Activated CD4-positive, alpha-beta T cell treated with anti-CD3 and anti-CD28 coated beads, Interleukin-2, Interleukin-4, amounts not matched to agents 100 ng/mL and 50 ng/mL, durations not matched to agents 16 hours and 8 hours (primary cell): ENCODE results near the gene L3MBTL4.
"Not testable (repeated sequence)": the region's sequence is repeated elsewhere in the genome, so short reads cannot be mapped to it uniquely, and the experiment has no call there.

ENCODE experiments used
- DNase-seq: peaks from one replicate; pipeline ENCODE4 v3.0.0-alpha.2; 2020; ENCODE audit warnings: low spot score

The L3MBTL4 gene

GRCh38 chr18:6406075-6406909 lies 8.4 kb downstream of the L3MBTL4 start:
- DNase-seq: no peak

GRCh38 chr18:6405237-6406074 lies 9.3 kb downstream of the L3MBTL4 start:
- DNase-seq: no peak

GRCh38 chr18:6404834-6405233 lies 9.9 kb downstream of the L3MBTL4 start:
- DNase-seq: no peak

- no peak for DNase-seq
Observed at GRCh38 chr18:6401687-6402086, 13.0 kb downstream of the L3MBTL4 start.

- no peak for DNase-seq
Observed at GRCh38 chr18:6399776-6400175, 14.9 kb downstream of the L3MBTL4 start.

GRCh38 chr18:6397931-6398566 lies 16.7 kb downstream of the L3MBTL4 start:
- no peak for DNase-seq

GRCh38 chr18:6396847-6397246 lies 17.9 kb downstream of the L3MBTL4 start:
- no peak for DNase-seq

GRCh38 chr18:6396276-6396675 lies 18.4 kb downstream of the L3MBTL4 start:
- no peak for DNase-seq

GRCh38 chr18:6389005-6389404 lies 25.7 kb downstream of the L3MBTL4 start:
- DNase-seq: no peak

- DNase-seq: no peak
Observed at GRCh38 chr18:6382963-6383362, 31.7 kb downstream of the L3MBTL4 start.

GRCh38 chr18:6377473-6377872 lies 37.2 kb downstream of the L3MBTL4 start:
- not testable (repeated sequence) for DNase-seq

GRCh38 chr18:6376433-6377229 lies 38.1 kb downstream of the L3MBTL4 start:
- no peak for DNase-seq

- no peak for DNase-seq
Observed at GRCh38 chr18:6374935-6375529, 39.7 kb downstream of the L3MBTL4 start.

- DNase-seq: no peak
Observed at GRCh38 chr18:6374340-6374739, 40.4 kb downstream of the L3MBTL4 start.

- no peak for DNase-seq
Observed at GRCh38 chr18:6373187-6373586, 41.5 kb downstream of the L3MBTL4 start.

GRCh38 chr18:6370886-6371635 lies 43.6 kb downstream of the L3MBTL4 start:
- DNase-seq: no peak

GRCh38 chr18:6370410-6370809 lies 44.3 kb downstream of the L3MBTL4 start:
- no peak for DNase-seq

- no peak for DNase-seq
Observed at GRCh38 chr18:6368017-6368416, 46.7 kb downstream of the L3MBTL4 start.

GRCh38 chr18:6367208-6367607 lies 47.5 kb downstream of the L3MBTL4 start:
- no peak for DNase-seq

GRCh38 chr18:6366776-6367175 lies 47.9 kb downstream of the L3MBTL4 start:
- no peak for DNase-seq

GRCh38 chr18:6365385-6365784 lies 49.3 kb downstream of the L3MBTL4 start:
- no peak for DNase-seq
